RWPE2 (cell line): ENCODE measurements around the gene SORCS2.

Source experiments
- ATAC-seq: fragments of 200-7000 bp; cut with Tn5 transposase; 3 replicates; pipeline ENCODE4 v1.9.1; 2021; ENCODE audit warnings: low read depth
- DNase-seq: peaks from one replicate; pipeline ENCODE4 v3.0.0-alpha.2; 2020; ENCODE audit warnings: low spot score
- H3K27ac ChIP-seq: fragments of 450-650 bp; 2 replicates; pipeline ENCODE4 v1.5.1; 2017; ENCODE audit warnings: mild to moderate bottlenecking; ENCODE audit not compliant: poor library complexity, severe bottlenecking
- H3K27me3 ChIP-seq: fragments of 250-450 bp; sonication (Bioruptor Pico); 2 replicates; pipeline ENCODE4 v1.5.1; 2021; ENCODE audit warnings: mild to moderate bottlenecking, moderate library complexity; ENCODE audit not compliant: insufficient read depth, poor library complexity, severe bottlenecking
- H3K36me3 ChIP-seq: fragments of 250-450 bp; sonication (Bioruptor Pico); 2 replicates; pipeline ENCODE4 v1.5.1; 2020; ENCODE audit warnings: low read depth, mild to moderate bottlenecking, moderate library complexity
- H3K4me1 ChIP-seq: fragments of 250-450 bp; sonication (Bioruptor Pico); 2 replicates; pipeline ENCODE4 v1.5.1; 2021; ENCODE audit warnings: mild to moderate bottlenecking, moderate library complexity; ENCODE audit not compliant: insufficient read depth, poor library complexity, severe bottlenecking
- H3K4me3 ChIP-seq: fragments of 250-450 bp; sonication (Bioruptor Pico); 2 replicates; pipeline ENCODE4 v1.5.1; 2021; ENCODE audit warnings: mild to moderate bottlenecking, moderate library complexity; ENCODE audit not compliant: severe bottlenecking
- H3K9me3 ChIP-seq: fragments of 250-450 bp; sonication (Bioruptor Pico); 2 replicates; pipeline ENCODE4 v1.5.1; 2021; ENCODE audit warnings: mild to moderate bottlenecking, moderate library complexity; ENCODE audit not compliant: severe bottlenecking
- CTCF ChIP-seq: fragments of 450-650 bp; IDR thresholded peaks from one replicate; pipeline ENCODE4 v1.5.1; 2017; ENCODE audit warnings: mild to moderate bottlenecking, moderate library complexity; ENCODE audit not compliant: poor library complexity, severe bottlenecking

Gene SORCS2

GRCh38 chr4:7423801-7424552 lies 231.6 kb downstream of the SORCS2 start:
- no peaks in the 10 kb centered on the region for H3K27me3 ChIP-seq
- no peak overlapping the region for H3K4me3 ChIP-seq
- H3K4me1 ChIP-seq, result no peaks in the 10 kb centered on the region
- no peak for ATAC-seq
- H3K27ac ChIP-seq, result no peak overlapping the region
- peak; percentile 42 for DNase-seq
- no peak for TF ChIP-seq CTCF
- no peaks in the 10 kb centered on the region for H3K36me3 ChIP-seq
- H3K9me3 ChIP-seq, result no peaks in the 10 kb centered on the region

- peak; percentile 34 for DNase-seq
- Histone ChIP-seq H3K27ac (no peak overlapping the region), H3K4me3 (no peak overlapping the region), H3K27me3 (no peaks in the 10 kb centered on the region), H3K4me1 (no peaks in the 10 kb centered on the region), H3K36me3 (no peaks in the 10 kb centered on the region), H3K9me3 (no peaks in the 10 kb centered on the region)
- no peak for TF ChIP-seq CTCF
- ATAC-seq, result 0 out of 3 replicates have a peak, but pooled peaks have one; percentile 29
Measured at GRCh38 chr4:7424553-7425111, 232.3 kb downstream of the SORCS2 start.

GRCh38 chr4:7425124-7425523 lies 232.8 kb downstream of the SORCS2 start:
- Histone ChIP-seq H3K4me1 (peaks cover 5% of the 10 kb centered on the region), H3K27me3 (no peaks in the 10 kb centered on the region), H3K9me3 (no peaks in the 10 kb centered on the region), H3K27ac (no peak overlapping the region), H3K36me3 (no peaks in the 10 kb centered on the region), H3K4me3 (no peak overlapping the region)
- DNase-seq (peak; percentile 38), ATAC-seq (no peak)
- no peak for TF ChIP-seq CTCF

- H3K4me1 ChIP-seq, result peaks cover 12% of the 10 kb centered on the region
- no peaks in the 10 kb centered on the region for H3K9me3 ChIP-seq
- H3K27ac ChIP-seq, result no peak overlapping the region
- H3K27me3 ChIP-seq, result no peaks in the 10 kb centered on the region
- DNase-seq (peak; percentile 47), ATAC-seq (no peak)
- no peak overlapping the region for H3K4me3 ChIP-seq
- TF ChIP-seq CTCF, result no peak
- H3K36me3 ChIP-seq, result no peaks in the 10 kb centered on the region
Measured at GRCh38 chr4:7425591-7426468, 233.5 kb downstream of the SORCS2 start.
